Measurements from ENCODE around the gene ZMAT3. TPM values are rescaled to one million over a fixed set of nuclear protein-coding genes. Genes with fewer than 3 reads are reported as not detected.
"Not testable (repeated sequence)": the region's sequence is repeated elsewhere in the genome, so short reads cannot be mapped to it uniquely, and the experiment has no call there.

Gene ZMAT3
- total and polyA plus RNA-seq, 2 of the 13 experiments (the other 11 are each of a cell fraction or from before 2014, with no cell fraction given) = 11.4 to 11.7 TPM

DNA sequence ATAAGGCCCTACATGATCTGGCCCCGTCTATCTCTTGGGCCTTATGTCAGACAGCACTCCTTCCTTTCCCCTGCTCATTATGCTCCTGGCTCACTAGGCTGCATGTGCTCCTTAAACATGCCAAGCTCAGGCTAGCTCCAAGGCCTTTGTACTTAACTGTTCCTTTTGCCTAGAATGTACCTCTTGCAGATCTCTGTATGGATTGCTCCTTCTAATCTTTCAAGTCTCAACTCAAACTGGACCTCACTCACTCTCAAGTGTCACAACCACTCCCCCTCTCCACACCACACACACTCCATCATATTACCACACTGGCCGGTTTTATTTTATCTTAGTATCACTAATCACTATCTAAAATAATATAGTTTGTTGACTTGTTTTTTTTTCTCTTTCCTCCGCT lies 36.4 kb downstream of the ZMAT3 start (continued):
- TF ChIP-seq, protein P1, sequence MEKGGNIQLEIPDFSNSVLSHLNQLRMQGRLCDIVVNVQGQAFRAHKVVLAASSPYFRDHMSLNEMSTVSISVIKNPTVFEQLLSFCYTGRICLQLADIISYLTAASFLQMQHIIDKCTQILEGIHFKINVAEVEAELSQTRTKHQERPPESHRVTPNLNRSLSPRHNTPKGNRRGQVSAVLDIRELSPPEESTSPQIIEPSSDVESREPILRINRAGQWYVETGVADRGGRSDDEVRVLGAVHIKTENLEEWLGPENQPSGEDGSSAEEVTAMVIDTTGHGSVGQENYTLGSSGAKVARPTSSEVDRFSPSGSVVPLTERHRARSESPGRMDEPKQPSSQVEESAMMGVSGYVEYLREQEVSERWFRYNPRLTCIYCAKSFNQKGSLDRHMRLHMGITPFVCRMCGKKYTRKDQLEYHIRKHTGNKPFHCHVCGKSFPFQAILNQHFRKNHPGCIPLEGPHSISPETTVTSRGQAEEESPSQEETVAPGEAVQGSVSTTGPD (CRISPR knock-in tag; IDR thresholded peaks at IDR 0.05) = no peak
- TF ChIP-seq MIER2 (CRISPR knock-in tag; IDR thresholded peaks at IDR 0.05) (no peak), ZIK1 (CRISPR knock-in tag; IDR thresholded peaks at IDR 0.05; ENCODE audit: borderline replicate concordance, low read depth) (no peak), ZNF572 (CRISPR knock-in tag; IDR thresholded peaks at IDR 0.05) (no peak)

DNA sequence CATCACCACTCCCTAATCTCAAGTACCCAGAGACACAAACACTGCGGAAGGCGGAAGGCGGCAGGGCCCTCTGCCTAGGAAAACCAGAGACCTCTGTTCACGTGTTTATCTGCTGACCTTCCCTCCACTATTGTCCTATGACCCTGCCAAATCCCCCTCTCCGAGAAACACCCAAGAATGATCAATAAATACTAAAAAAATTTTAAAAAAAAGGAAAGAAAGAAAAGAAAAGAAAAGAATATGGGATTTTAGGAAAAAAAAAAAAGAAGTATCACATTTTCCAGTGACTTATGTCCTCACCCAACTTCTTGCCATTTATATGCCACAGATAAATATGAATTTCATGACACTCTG lies 38.3 kb downstream of the ZMAT3 start:
- H3K79me2 ChIP-seq (ENCODE audit: insufficient read depth, low read length) = peaks cover 31% of the 10 kb centered on the region
- H3K27ac ChIP-seq (ENCODE audit: extremely low read length, insufficient read depth, low read length); H4K20me1 ChIP-seq (ENCODE audit: insufficient read depth, low read length); DNase-seq (ENCODE audit: low spot score); H3K9ac ChIP-seq (ENCODE audit: insufficient read depth, low read depth, low read length); FAIRE-seq; in situ Hi-C loops (cut with HindIII; ENCODE audit: extremely low pct_ligation_motif_present, low pct_unique_long_range_greater_than_20kb); intact Hi-C loops (cut with micrococcal nuclease; ENCODE audit: unreplicated experiment); H3K27me3 ChIP-seq (ENCODE audit: control insufficient read depth in 1 of 2, insufficient read depth in 2 of 2, low read length in 2 of 2); H3K36me3 ChIP-seq (replicated peaks in 1 of 2; ENCODE audit: control insufficient read depth in 1 of 2, insufficient read depth in 2 of 2, low read length in 2 of 2); POLR2A ChIA-PET; ATAC-seq; H2AFZ ChIP-seq (ENCODE audit: low read length); H3K4me3 ChIP-seq (replicated peaks in 1 of 3; ENCODE audit: insufficient read depth in 1 of 3, low read depth in 2 of 3, low read length in 3 of 3); H3K4me2 ChIP-seq (ENCODE audit: low read depth, low read length); H3K4me1 ChIP-seq (ENCODE audit: insufficient read depth, low read length); H3K9me3 ChIP-seq (ENCODE audit: low read length); BruUV-seq (replicated peaks); CTCF ChIA-PET (ENCODE audit: low intra/inter-chr PET ratio, low total read pairs): not testable (repeated sequence)
- WGBS (ENCODE audit: low lambda C conversion rate) = 89% methylated on average over 5 of the region's 5 CpGs

DNA sequence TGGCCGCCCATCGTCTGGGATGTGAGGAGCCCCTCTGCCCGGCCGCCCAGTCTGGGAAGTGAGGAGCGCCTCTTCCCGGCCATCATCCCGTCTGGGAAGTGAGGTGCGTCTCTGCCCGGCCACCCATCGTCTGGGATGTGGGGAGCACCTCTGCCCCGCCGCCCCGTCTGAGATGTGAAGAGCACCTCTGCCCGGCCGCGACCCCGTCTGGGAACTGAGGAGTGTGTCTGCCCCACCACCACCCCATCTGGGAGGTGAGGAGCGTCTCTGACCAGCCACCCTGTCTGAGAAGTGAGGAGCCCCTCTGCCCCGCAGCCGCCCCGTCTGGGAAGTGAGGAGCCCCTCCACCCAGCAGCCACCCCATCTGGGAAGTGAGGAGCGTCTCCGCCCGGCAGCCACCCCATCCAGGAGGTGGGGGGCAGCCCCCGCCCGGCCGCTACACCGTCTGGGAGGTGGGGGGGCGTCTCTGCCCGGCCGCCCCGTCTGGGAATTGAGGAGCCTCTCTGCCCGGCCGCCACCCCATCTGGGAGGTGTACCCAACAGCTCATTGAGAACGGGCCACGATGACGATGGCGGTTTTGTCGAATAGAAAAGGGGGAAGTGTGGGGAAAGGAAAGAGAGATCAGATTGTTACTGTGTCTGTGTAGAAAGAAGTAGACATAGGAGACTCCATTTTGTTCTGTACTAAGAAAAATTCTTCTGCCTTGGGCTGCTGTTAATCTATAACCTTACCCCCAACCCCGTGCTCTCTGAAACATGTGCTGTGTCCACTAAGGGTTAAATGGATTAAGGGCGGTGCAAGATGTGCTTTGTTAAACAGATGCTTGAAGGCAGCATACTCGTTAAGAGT lies 38.9 kb downstream of the ZMAT3 start:
- POLR2A ChIA-PET; FAIRE-seq; H3K27me3 ChIP-seq (ENCODE audit: control insufficient read depth in 1 of 2, insufficient read depth in 2 of 2, low read length in 2 of 2); H3K9ac ChIP-seq (ENCODE audit: insufficient read depth, low read depth, low read length); H3K27ac ChIP-seq (ENCODE audit: extremely low read length, insufficient read depth, low read length); H3K9me3 ChIP-seq (ENCODE audit: low read length); CTCF ChIA-PET (ENCODE audit: low intra/inter-chr PET ratio, low total read pairs); H3K4me3 ChIP-seq (replicated peaks in 1 of 3; ENCODE audit: insufficient read depth in 1 of 3, low read depth in 2 of 3, low read length in 3 of 3); in situ Hi-C loops (cut with HindIII; ENCODE audit: extremely low pct_ligation_motif_present, low pct_unique_long_range_greater_than_20kb); ATAC-seq; BruUV-seq (replicated peaks); H4K20me1 ChIP-seq (ENCODE audit: insufficient read depth, low read length); DNase-seq (ENCODE audit: low spot score); H3K4me2 ChIP-seq (ENCODE audit: low read depth, low read length); H2AFZ ChIP-seq (ENCODE audit: low read length); H3K4me1 ChIP-seq (ENCODE audit: insufficient read depth, low read length); H3K36me3 ChIP-seq (replicated peaks in 1 of 2; ENCODE audit: control insufficient read depth in 1 of 2, insufficient read depth in 2 of 2, low read length in 2 of 2); intact Hi-C loops (cut with micrococcal nuclease; ENCODE audit: unreplicated experiment): not testable (repeated sequence)
- WGBS (ENCODE audit: low lambda C conversion rate) = 96% methylated on average over 19 of the region's 42 CpGs
- peaks cover 25% of the 10 kb centered on the region for H3K79me2 ChIP-seq (ENCODE audit: insufficient read depth, low read length)
